GM12874 (cell line): ENCODE data around the gene CDK16.

ENCODE experiments used
- TF ChIP-seq, protein P1 (sequence below): IDR thresholded peaks from 2 replicates; pipeline ENCODE4 v1.5.1; 2011; ENCODE audit warnings: low read depth, mild to moderate bottlenecking, control low read depth, low read length, moderate library complexity; ENCODE audit not compliant: insufficient read depth

The CDK16 gene

DNA sequence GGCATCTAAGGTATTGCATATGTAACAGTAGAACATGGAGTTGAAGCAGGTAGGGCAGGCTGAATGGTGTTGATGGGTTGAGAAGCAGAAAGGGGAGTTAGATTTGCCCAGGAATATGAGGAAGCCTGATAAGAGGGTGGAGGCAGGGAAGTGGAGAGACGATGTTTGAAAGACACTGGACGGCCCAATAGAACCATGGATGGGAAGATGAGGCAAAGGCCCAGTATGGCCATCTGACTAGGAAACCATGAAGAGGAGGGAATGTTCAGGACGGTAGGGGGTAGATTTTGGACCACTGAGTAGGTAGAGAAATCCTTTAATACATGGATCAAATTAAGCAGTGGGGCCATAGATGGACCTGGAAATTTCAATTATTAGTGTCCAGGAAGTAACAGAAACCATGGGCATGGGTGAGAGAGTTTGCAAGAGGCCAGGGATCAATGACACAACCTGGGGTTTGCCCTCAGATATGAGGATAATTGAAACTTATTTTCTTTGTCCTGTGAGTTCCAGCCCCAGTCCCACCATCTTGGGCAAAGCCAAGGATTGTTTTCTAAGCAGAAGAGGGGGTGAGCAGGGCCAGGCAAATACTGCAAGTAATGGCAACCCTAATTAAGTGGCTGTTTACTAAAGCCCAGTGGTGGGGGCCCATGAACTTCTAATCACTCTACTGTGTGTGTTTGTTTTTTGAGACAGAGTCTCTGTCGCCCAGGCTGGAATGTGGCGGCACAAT, 11.8 kb downstream of the CDK16 start:
- TF ChIP-seq, protein P1, sequence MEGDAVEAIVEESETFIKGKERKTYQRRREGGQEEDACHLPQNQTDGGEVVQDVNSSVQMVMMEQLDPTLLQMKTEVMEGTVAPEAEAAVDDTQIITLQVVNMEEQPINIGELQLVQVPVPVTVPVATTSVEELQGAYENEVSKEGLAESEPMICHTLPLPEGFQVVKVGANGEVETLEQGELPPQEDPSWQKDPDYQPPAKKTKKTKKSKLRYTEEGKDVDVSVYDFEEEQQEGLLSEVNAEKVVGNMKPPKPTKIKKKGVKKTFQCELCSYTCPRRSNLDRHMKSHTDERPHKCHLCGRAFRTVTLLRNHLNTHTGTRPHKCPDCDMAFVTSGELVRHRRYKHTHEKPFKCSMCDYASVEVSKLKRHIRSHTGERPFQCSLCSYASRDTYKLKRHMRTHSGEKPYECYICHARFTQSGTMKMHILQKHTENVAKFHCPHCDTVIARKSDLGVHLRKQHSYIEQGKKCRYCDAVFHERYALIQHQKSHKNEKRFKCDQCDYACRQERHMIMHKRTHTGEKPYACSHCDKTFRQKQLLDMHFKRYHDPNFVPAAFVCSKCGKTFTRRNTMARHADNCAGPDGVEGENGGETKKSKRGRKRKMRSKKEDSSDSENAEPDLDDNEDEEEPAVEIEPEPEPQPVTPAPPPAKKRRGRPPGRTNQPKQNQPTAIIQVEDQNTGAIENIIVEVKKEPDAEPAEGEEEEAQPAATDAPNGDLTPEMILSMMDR = no peak

DNA sequence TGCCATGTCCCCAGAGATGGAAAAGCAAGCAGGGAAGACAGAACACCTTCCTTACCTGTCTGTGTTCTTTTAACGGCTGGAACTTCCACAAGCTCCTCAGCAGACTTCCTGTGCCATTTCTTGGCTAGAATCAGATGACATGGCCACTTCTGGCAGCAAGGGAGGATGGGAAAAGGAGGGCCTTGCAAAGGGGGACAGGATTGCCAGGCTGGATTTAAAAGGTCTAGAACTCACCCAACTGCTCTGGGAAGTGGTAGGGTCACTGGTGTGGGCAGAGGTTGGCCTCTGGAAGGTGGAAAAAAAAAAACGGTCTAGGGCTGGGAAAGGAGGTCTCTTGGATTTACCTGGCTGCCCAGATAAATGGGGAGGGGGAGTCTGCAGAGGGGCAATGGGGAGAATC, 12.7 kb downstream of the CDK16 start:
- TF ChIP-seq, protein P1 = no peak

DNA sequence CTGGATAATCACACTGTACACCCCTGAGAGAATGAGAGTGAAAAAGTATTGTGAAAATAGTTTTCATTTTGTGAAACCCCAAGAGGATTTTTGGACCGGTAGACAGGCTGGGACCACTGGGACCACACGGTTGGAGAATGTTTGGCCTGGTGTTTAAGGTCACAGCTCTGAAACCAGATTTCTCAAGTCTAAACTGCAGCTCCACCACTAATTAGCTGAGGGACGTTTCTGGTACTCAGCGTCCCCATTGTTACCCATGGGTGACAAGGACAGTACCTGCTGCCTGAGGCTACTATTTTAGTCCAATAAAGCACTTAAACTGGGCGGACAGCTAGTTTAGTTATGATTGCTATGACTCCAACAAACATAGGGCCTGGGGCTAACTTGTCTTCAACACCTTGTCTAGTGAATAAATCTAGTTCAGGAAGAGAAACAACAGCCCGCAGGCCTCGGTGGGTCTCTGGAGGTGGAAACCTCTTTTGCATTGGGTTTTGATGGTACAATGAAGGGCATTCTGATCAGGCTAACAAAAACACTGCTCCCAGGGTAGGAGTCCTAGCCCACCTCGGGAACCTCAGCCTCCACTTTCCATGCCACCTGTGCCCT, 13.8 kb downstream of the CDK16 start:
- TF ChIP-seq, protein P1 = no peak

DNA sequence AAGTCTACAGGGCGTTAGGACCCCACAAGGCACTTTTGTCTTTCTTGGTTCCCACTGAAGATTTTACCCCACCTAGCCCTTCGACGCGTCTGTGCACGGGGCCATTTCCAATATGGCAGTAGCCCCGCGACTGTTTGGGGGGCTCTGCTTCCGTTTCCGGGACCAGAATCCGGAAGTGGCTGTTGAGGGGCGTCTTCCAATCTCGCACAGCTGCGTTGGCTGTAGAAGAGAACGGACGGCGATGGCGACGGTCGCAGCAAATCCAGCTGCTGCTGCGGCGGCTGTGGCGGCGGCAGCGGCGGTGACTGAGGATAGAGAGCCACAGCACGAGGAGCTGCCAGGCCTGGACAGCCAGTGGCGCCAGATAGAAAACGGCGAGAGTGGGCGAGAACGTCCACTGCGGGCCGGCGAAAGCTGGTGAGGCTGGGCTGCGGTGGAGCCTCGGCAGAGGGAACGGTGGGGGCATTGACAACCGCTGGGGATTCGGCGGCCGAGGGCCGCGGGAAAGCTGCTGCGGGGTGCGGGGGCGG, 14.4 kb downstream of the CDK16 start, which contains the start of gene USP11:
Gene USP11, plus strand, starts transcription at position 207 of the 530 bp plus-strand sequence. Its CDS starts 35 bp downstream, at position 242.
- TF ChIP-seq, protein P1 = no peak

DNA sequence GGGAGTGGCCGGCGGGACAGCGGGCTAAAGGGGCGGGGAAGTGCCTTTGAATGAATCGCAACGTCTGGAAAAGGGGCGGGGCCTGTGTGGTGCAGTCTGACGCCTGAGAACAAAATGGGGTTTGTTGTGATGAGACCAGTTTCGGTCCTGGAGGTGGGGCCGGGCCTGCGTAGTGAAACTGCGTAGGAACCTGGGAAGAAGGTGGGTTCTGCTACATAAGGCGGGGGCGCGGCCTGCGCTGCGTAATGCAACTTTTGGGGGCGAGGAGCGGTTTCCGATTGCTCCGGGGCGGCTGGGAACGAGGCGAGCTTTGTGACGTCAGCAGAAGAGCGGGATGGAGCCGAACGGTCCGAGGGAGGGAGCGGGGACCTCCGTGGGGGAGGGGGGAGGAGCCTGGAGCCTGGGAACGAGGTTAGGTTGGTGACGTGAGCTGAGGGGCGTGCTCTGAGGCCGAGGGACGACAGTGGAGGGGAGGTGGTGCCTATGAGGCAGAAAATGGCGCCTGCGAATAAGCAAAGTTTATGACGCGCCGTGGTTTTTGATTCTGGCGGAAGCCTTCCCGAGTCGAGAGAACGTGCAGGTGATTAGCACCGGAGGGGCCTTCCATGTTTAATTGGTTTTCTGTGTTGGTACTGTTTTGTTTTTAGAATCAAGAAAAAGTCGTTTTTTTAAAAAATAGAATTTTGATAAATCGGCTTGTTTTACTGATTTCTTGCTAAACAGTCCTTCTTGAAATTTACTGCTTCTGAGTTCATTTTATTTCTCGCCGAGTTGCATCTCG, 15.0 kb downstream of the CDK16 start:
- TF ChIP-seq, protein P1 = no peak

DNA sequence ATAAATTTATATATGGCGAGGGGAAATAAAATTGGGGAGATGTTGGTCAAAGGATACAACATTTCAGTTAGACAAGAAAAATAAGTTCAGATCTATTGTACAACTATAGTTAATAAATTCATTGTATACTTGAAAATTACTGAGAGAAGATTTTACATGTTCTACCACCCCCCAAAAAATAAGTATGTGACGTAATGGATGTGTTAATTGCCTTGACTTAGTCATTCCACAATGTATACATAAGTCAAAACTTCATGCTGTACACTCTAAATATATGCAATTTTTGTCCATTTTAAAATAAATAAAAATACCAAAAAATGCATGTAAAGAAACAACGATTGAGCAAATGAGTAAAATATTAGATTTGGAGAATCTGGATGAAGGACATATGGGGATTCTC, 16.1 kb downstream of the CDK16 start:
- TF ChIP-seq, protein P1 = no peak

DNA sequence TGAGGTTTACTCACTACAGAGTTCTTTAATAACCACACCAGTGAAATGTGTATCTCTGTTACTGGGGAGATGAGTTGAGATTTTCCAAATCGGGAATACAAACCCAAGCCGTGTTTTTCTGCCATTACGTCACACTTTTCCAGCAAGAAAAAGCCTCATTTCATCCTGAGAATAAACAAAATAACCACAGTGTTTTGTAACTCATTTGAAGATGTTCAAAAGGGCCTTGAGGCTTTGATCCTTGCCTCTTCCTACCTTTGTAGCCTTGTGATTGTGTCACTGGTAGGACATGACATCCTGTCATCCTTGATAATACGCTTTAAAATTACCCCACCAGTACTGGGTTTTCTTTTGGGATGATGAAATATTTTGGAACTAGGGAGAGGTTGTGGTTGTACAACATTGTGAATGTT, 17.2 kb downstream of the CDK16 start:
- TF ChIP-seq, protein P1 = no peak
